ENCODE data around the gene PHF2. TPM values are rescaled to one million over a fixed set of nuclear protein-coding genes. Genes with fewer than 3 reads are reported as not detected.

PHF2 gene
- total and polyA plus RNA-seq, 12 donors = 13.9 to 31.3 (median 23.0) TPM

GRCh38 chr9:93624977-93625376 is 48.6 kb downstream of the PHF2 start:
- Histone ChIP-seq H3K4me1 (peaks cover 0 to 38% (median 13%) of the 10 kb centered on the region in 9 donors), H3K9me3 (peaks cover 0 to 26% (median 5%) of the 10 kb centered on the region in 11 donors), H3K27ac (no peak overlapping the region), H3K27me3 (no peaks in the 10 kb centered on the region), H3K36me3 (peaks cover 0 to 6% (median 0%) of the 10 kb centered on the region in 9 donors), H3K4me3 (no peak overlapping the region)
- intact Hi-C loops (cut with DNase I) = no loop called here
- ATAC-seq (no peak), DNase-seq (no peak)
- no peak for TF ChIP-seq CTCF (IDR thresholded peaks at IDR 0.05)

DNA sequence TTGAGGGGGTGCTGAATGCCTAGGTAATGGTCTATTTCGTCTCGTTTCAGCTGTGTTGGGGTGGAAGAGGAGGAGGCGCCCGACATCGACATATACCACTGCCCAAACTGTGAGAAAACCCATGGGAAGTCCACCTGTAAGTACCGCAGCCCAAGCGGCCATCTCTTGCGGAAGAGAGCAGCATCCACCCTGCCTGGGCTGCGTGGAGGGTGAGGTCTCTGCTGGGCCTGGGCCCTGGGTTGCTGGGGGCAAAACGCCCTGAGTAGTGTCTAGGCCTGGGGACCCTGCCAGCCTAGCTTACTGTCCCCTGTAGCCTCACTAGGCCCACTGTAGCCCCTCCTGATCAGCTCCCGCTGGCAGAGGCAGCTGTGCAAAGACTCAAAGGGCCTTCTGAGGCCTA is 53.5 kb downstream of the PHF2 start:
- Histone ChIP-seq H3K36me3 (peaks cover 0 to 56% (median 12%) of the 10 kb centered on the region in 9 donors), H3K27me3 (no peaks in the 10 kb centered on the region), H3K4me1 (peaks cover 0 to 8% (median 0%) of the 10 kb centered on the region in 9 donors), H3K9me3 (peaks cover 0 to 26% (median 5%) of the 10 kb centered on the region in 11 donors), H3K4me3 (no peak overlapping the region), H3K27ac (no peak overlapping the region)
- WGBS, 2 donors = 95 to 97% methylated on average over 11 of the region's 11 CpGs
- DNase-seq = no peak
- peak in 1 of 8 donors; percentile 33 for ATAC-seq
- no peak for TF ChIP-seq CTCF (IDR thresholded peaks at IDR 0.05)
- intact Hi-C loops (cut with DNase I) = no loop called here

DNA sequence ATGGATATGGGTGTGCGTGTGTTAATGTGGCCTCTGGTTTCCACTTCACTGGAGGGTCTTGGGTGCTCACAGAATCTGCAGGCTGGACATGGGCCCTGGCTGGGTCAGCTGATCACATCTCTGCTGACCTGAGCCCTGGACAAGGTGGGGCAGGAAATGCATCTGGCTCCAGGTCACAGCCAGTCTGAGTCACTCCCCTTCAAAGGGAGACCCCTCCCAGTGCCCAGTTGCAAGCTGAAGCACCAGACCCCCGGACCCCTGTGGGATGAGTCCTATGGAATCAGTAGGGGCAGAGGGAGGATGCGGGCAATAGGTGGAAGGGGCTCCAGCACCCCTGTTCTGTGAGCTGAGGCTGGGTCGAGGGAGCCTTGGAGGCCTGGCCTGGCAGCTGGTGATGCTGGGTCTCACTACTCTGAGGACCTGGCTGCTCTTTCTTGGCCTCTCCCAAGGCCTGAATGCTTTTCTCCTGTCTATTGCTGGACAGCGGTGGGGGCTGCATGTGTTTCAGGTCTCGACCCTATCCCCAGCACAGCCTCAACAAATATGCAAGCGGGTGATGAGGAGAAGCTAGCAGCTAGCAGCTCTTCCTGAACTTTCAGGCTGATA is 54.5 kb downstream of the PHF2 start:
- no peak for TF ChIP-seq CTCF (IDR thresholded peaks at IDR 0.05)
- peaks cover 0 to 63% (median 12%) of the 10 kb centered on the region in 9 donors for H3K36me3 ChIP-seq
- DNase-seq = no peak

DNA sequence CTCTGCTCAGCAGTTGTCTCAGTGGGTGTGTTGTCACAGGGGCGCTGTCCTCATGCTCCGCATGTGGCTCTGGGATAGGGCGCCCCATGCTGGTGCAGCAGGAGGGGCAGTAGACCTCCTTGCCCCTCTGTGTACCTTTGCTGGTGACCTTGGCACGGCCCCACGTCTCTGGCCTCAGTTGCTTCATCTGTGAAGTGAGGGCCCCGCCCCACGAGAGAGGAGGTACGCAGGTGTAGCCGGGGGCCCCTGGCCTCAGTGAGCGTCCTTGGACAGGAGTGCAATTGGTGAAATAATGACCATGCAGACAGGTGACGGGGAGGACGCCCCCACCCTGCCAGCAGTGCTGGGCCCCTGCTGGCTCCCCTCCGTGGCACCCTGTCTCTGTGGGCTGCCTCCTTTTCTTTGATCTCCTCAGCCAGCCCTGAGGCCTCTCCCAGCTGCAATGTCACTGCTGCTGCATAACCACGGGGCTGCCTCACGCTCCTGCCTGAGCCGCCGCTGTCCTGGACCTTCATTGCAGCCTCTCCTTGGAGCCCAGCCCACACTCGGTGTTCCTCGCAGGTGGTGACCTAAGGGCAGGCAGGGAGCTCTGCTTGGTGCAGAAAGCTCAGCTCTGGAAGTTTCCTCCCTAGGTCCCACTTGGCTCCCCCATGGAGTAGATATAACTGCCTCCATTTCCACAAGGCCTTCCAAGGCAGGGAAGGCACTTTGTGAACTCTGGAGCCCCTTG is 57.3 kb downstream of the PHF2 start:
- intact Hi-C loops (cut with DNase I) = no loop called here
- 87 to 88% methylated on average over 19 of the region's 19 CpGs for WGBS, 2 donors
- TF ChIP-seq CTCF (IDR thresholded peaks at IDR 0.05) = no peak
- Histone ChIP-seq H3K36me3 (peaks cover 0 to 90% (median 34%) of the 10 kb centered on the region in 9 donors), H3K4me3 (no peak overlapping the region), H3K27ac (no peak overlapping the region), H3K27me3 (no peaks in the 10 kb centered on the region), H3K9me3 (peaks cover 0 to 23% (median 10%) of the 10 kb centered on the region in 11 donors), H3K4me1 (peaks cover 0 to 8% (median 0%) of the 10 kb centered on the region in 9 donors)
- no peak for DNase-seq
- ATAC-seq = no peak

More for the DNA sequence above, 54.5 kb downstream of the PHF2 start:
- Histone ChIP-seq H3K27ac (no peak overlapping the region), H3K9me3 (peaks cover 0 to 26% (median 5%) of the 10 kb centered on the region in 11 donors), H3K27me3 (no peaks in the 10 kb centered on the region), H3K4me1 (peaks cover 0 to 8% (median 0%) of the 10 kb centered on the region in 9 donors), H3K4me3 (no peak overlapping the region)
- WGBS, 2 donors = 88 to 92% methylated on average over 7 of the region's 7 CpGs
- intact Hi-C loops (cut with DNase I) = no loop called here
- peak in 1 of 8 donors; percentile 18 for ATAC-seq
